Right cardiac atrium (tissue), 5 donors: ENCODE results near the gene SOCS7. TPM values are rescaled to one million over a fixed set of nuclear protein-coding genes. Genes with fewer than 3 reads are reported as not detected.

ENCODE experiments used
- ATAC-seq, 2 donors: fragments of 200-7000 bp; cut with Tn5 transposase; one replicate each; pipeline versions ENCODE4 v1.8.0 to v1.9.1; 2020; ENCODE audit warnings: moderate library complexity in 2 of 2, mild to moderate bottlenecking in 1 of 2
- DNase-seq, 3 donors: peaks; one replicate each; pipeline ENCODE4 v3.0.0-alpha.2; 2020
- H3K27ac ChIP-seq: one replicate; pipeline ENCODE4 v1.5.1; 2013; ENCODE audit warnings: mild to moderate bottlenecking, low read length, control low read depth, moderate library complexity
- H3K27me3 ChIP-seq: one replicate; pipeline ENCODE4 v1.6.1; 2013; ENCODE audit not compliant: control insufficient read depth, insufficient read depth
- H3K4me1 ChIP-seq: one replicate; pipeline ENCODE4 v1.6.1; 2013; ENCODE audit warnings: low read length; ENCODE audit not compliant: control insufficient read depth, insufficient read depth
- H3K4me3 ChIP-seq: one replicate; pipeline ENCODE4 v1.5.1; 2013; ENCODE audit warnings: low read length, control low read depth
- H3K9me3 ChIP-seq: one replicate; pipeline ENCODE4 v1.6.1; 2013; ENCODE audit warnings: low read length; ENCODE audit not compliant: control insufficient read depth
- WGBS: extraction: QIAGEN DNeasy Blood & Tissue Kit; methylation state at CpG from one replicate; pipeline ENCODE4 v1.1.7; 2013; 5-methylcytosine and 5-hydroxymethylcytosine counted together
- intact Hi-C, 4 donors: fragments of 100-400 bp; cut with DNase I; formaldehyde crosslinking; loops; one replicate each; pipeline versions ENCODE4 v1.11.0 to v1.14.0; 2022 to 2023
- polyA plus RNA-seq: library from polyadenylated mRNA; stranded (reverse); fragments of 200-250 nt; gene quantifications from one replicate; pipeline ENCODE4 v1.2.3, GENCODE V29; 2013
- total RNA-seq, 4 donors: library from RNA; stranded (reverse); fragmentation: NEBNext Ultra II Directional; extraction: Animal tissue kit (Norgen Biotek cat#: 25700); gene quantifications; one replicate each; pipeline ENCODE4 v1.2.1, GENCODE V29; 2021
- donor health status: healthy with polysubstance abuse.
- donor health status: DM: no; HTN: yes; CAD: no.
- donor health status: DM: no; HTN: no; CAD: no.
- donor health status: DM: no; HTN: yes; CAD: no; lungs with severe emphysema.
- donor health status: DM: yes; HTN: yes; CAD: no.

The SOCS7 gene
- total and polyA plus RNA-seq, 5 donors, result 7.4 to 16.4 (median 14.5) TPM

DNA sequence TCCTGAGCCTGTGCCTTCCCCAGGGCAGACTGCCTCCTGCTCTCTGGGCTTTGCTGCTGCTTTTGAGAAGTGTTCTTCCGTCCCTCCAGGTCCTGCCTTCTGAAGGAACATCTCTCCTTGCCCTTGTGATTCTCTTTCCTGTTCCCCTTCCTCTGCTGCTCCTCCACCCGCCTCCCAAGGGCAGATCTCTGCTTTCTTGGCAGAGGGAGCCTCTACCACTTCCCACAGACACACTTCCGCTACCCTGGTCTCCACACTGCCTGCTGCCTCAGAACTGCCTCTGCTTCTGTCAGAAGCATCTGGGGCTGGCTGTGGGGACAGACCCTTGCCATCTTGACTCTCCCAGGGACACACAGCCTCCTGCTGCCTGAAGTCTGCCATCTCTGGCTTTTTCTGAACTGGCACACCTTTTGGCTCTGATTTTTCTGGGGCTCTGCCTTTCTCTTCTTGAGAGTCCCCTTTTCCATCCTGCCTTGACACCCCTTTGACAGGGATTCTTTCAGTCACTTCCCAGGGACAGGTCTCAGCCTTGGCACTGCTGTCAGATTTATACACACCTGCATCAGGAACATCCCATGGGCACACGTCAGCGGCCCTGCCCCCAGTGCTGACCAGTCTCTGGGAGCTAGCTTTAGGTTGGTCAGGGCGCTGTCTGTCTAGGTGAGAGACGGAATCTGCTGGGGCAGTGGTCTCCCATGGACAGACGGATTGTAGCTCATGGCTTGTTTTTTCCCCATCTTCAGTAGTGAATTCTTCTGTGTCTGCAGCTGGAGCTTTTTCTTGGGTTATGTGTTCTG is 24.4 kb upstream of the SOCS7 start:
- ATAC-seq (peak; percentile 30 to 57), DNase-seq (peak in 2 of 3 donors; percentile 64 to 65)
- intact Hi-C loops, result no loop called here
- no peak overlapping the region for H3K27ac ChIP-seq
- WGBS, result 68% methylated on average over 8 of the region's 8 CpGs
- no peaks in the 10 kb centered on the region for H3K9me3 ChIP-seq
- H3K4me1 ChIP-seq, result no peaks in the 10 kb centered on the region
- no peak overlapping the region for H3K4me3 ChIP-seq
- no peaks in the 10 kb centered on the region for H3K27me3 ChIP-seq

DNA sequence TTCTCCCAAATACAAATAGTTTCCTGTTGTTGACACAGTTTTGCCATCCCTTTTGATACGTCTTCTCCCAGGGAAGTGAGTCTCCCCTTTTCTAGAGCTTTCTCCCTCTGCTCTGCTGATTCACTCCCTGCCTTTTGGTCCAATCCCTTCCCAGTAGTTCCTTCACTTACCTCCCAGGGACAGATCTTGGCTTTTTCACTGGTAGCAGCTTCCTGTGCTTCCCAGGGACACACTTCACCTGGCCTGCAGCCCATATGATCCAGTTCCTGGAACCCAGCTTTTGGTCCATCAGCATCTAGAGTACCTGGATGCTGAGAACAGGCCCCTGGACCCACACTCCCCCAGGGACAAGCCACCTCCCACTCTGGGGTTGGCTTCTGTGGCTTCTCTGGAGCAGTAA is 23.7 kb upstream of the SOCS7 start:
- Histone ChIP-seq H3K27me3 (no peaks in the 10 kb centered on the region), H3K4me1 (no peaks in the 10 kb centered on the region), H3K27ac (no peak overlapping the region), H3K4me3 (no peak overlapping the region), H3K9me3 (no peaks in the 10 kb centered on the region)
- ATAC-seq (no peak), DNase-seq (no peak)
- WGBS, result 53% methylated on average over 1 of the region's 1 CpG
- intact Hi-C loops, result no loop called here

GRCh38 chr17:38328620-38329019 is 23.0 kb upstream of the SOCS7 start:
- Histone ChIP-seq H3K9me3 (no peaks in the 10 kb centered on the region), H3K27me3 (no peaks in the 10 kb centered on the region), H3K27ac (no peak overlapping the region), H3K4me3 (no peak overlapping the region), H3K4me1 (no peaks in the 10 kb centered on the region)
- WGBS, result 74% methylated on average over 7 of the region's 7 CpGs
- ATAC-seq (no peak), DNase-seq (no peak)
- intact Hi-C loops, result no loop called here

DNA sequence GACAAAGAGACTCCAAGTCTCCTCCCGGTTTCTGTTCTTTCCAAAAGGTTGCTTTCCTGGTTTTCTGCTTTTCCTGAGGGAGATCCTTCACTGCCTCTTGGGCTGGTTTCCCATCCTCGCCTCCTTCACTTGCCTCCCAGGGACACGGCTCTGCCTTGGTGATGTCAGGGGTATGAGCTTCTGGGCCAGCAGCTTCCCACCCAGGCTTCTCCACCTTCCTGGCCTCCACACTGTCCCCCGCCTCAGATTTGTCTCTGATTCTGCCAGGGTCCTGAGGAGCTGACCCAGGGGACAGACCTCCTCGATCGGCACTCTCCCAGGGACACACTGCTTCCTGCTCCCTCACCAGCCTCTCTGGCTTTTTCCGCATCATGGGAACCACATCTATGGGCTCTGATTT is 22.4 kb upstream of the SOCS7 start:
- ATAC-seq (no peak), DNase-seq (peak in 1 of 3 donors; percentile 20)
- WGBS, result 73% methylated on average over 7 of the region's 7 CpGs
- Histone ChIP-seq H3K27ac (no peak overlapping the region), H3K4me3 (no peak overlapping the region), H3K4me1 (no peaks in the 10 kb centered on the region), H3K9me3 (no peaks in the 10 kb centered on the region), H3K27me3 (no peaks in the 10 kb centered on the region)
- intact Hi-C loops, result no loop called here

- ATAC-seq, result no peak
- Histone ChIP-seq H3K27ac (no peak overlapping the region), H3K27me3 (no peaks in the 10 kb centered on the region), H3K4me1 (no peaks in the 10 kb centered on the region), H3K4me3 (no peak overlapping the region), H3K9me3 (no peaks in the 10 kb centered on the region)
- 88% methylated on average over 25 of the region's 25 CpGs for WGBS
- peak in 1 of 3 donors; percentile 29 for DNase-seq
- intact Hi-C loops, result no loop called here
Measured at GRCh38 chr17:38329808-38330730, 21.6 kb upstream of the SOCS7 start.

DNA sequence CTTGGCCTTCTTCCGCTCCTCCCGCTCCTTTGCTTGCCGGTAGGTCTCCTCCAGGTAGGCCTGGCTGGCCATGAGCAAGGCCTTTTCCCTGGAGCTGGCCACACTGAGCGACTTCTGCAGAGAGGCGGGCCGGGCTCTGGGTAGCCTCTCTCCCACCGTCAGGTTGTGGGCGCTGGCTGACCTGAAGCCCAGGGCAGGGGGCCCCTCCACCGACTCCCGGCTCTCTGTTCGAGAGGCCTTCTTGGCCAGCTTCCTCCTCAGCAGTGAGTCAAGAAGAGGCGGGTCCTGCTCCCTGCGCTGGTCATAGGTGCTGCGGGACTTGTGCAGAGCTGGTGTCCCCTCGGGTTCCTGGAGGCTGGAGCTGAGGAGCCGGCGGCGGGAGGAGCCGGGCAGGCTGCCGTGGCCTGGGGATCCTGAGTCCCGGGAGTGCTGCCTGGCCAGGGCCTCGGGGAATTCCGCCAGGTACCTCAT is 20.7 kb upstream of the SOCS7 start:
- Histone ChIP-seq H3K9me3 (no peaks in the 10 kb centered on the region), H3K4me3 (no peak overlapping the region), H3K27me3 (no peaks in the 10 kb centered on the region), H3K27ac (no peak overlapping the region), H3K4me1 (no peaks in the 10 kb centered on the region)
- ATAC-seq (no peak), DNase-seq (no peak)
- 84% methylated on average over 23 of the region's 23 CpGs for WGBS
- intact Hi-C loops, result no loop called here

DNA sequence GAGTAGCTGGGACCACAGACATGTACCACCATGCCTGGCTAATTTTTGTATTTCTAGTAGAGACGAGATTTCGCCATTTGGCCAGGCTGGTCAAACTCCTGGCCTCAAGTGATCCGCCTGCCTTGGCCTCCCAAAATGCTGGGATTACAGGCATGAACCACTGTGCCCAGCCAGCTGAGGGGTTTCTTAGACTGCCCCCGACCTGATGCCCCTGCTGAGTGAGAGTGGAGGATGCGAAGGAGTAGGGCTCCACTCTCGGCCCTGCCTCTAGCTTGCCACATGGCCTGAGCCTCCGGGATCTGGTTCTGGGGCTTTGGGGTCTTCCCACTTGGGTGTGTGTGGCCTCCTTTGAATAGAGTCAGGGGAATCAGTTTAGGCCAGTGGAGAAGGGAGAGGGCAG is 18.9 kb upstream of the SOCS7 start:
- no peak overlapping the region for H3K4me3 ChIP-seq
- ATAC-seq, result no peak
- H3K9me3 ChIP-seq, result no peaks in the 10 kb centered on the region
- no peak overlapping the region for H3K27ac ChIP-seq
- no peaks in the 10 kb centered on the region for H3K27me3 ChIP-seq
- intact Hi-C loops, result no loop called here
- no peaks in the 10 kb centered on the region for H3K4me1 ChIP-seq
- 85% methylated on average over 7 of the region's 7 CpGs for WGBS
- DNase-seq, result no peak

- Histone ChIP-seq H3K4me3 (no peak overlapping the region), H3K27ac (no peak overlapping the region), H3K27me3 (no peaks in the 10 kb centered on the region), H3K9me3 (no peaks in the 10 kb centered on the region), H3K4me1 (no peaks in the 10 kb centered on the region)
- intact Hi-C loops, result no loop called here
- DNase-seq (no peak), ATAC-seq (peak in 1 of 2 donors; percentile 17)
- WGBS, result 38% methylated on average over 12 of the region's 12 CpGs
Measured at GRCh38 chr17:38333635-38334295, 17.9 kb upstream of the SOCS7 start.

GRCh38 chr17:38334480-38335364 is 16.9 kb upstream of the SOCS7 start:
- Histone ChIP-seq H3K4me3 (no peak overlapping the region), H3K4me1 (no peaks in the 10 kb centered on the region), H3K27ac (no peak overlapping the region), H3K9me3 (no peaks in the 10 kb centered on the region), H3K27me3 (no peaks in the 10 kb centered on the region)
- no peak for ATAC-seq
- 85% methylated on average over 30 of the region's 30 CpGs for WGBS
- intact Hi-C loops, result no loop called here
- no peak for DNase-seq

DNA sequence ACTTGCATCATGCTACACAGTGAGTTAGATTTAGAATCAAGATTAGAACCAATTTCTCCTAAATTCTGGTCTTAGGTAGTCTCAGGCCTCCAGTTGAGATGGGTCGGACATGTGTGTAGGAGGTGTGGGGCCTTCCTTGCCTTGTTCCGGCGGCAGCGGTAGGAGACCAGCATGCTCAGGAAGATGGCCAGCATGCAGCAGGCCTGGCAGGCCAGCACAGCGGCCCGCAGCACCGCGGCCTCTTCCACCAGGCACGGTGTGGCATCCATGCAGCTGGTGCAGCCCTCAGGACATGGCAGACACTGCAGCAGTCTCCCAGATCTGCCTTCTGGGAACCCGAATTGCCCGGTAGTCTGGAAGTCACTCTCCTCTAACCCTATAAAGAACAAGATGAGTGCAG is 14.8 kb upstream of the SOCS7 start:
- Histone ChIP-seq H3K27me3 (no peaks in the 10 kb centered on the region), H3K9me3 (no peaks in the 10 kb centered on the region), H3K27ac (no peak overlapping the region), H3K4me3 (no peak overlapping the region), H3K4me1 (no peaks in the 10 kb centered on the region)
- intact Hi-C loops, result no loop called here
- 93% methylated on average over 11 of the region's 11 CpGs for WGBS
- DNase-seq (peak in 1 of 3 donors; percentile 23), ATAC-seq (no peak)
